Measurements from ENCODE around the gene LRTM2.
A peak's percentile ranks its signal among the peaks of the same experiment; 100 is the strongest.

LRTM2 gene

DNA sequence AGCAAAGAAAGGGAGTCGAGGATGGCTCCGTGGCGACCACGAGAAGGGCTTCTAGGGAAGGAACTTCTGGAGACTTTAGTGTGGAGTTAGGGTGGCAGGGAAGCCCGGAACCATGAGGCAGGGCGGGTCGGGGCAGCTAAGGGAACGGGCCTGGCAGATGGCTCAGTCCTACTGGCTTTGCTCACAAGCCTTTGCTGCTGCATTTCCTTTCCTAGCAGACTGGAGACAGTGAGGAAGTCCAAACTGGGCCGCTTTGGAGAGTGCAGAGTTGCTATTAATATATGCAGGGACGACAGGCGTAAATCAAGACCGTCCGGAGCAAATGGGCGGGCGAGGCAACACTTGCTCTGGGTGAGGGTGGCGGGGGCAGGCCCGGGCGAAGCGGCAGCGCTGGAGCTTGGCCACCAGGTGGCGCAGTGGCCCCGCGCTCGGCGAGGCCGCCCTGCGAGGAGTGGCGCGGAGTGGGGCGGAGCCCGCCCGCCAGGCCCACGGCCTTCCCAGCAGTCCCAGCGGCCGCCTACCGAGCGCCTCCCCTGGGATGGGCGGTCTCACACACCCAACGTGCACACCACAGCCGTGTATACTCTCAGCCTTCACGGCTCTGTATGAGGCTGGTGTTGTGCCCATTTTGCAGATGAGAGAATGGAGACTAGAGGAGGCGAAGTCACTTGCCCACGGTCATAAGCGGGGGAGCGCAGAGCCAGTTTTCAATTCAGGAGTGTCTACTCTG is 24.4 kb upstream of the LRTM2 start:
- H3K36me3 Mint-ChIP-seq (ENCODE audit: low read depth), result no peaks in the 10 kb centered on the region
- H3K27me3 Mint-ChIP-seq (ENCODE audit: low read depth, poor library complexity), result peaks cover 23% of the 10 kb centered on the region
- DNase-seq, result peak; percentile 92
- H3K4me1 Mint-ChIP-seq, result peaks cover 60% of the 10 kb centered on the region
- no peaks in the 10 kb centered on the region for H3K9me3 Mint-ChIP-seq
- TF ChIP-seq, protein P1, sequence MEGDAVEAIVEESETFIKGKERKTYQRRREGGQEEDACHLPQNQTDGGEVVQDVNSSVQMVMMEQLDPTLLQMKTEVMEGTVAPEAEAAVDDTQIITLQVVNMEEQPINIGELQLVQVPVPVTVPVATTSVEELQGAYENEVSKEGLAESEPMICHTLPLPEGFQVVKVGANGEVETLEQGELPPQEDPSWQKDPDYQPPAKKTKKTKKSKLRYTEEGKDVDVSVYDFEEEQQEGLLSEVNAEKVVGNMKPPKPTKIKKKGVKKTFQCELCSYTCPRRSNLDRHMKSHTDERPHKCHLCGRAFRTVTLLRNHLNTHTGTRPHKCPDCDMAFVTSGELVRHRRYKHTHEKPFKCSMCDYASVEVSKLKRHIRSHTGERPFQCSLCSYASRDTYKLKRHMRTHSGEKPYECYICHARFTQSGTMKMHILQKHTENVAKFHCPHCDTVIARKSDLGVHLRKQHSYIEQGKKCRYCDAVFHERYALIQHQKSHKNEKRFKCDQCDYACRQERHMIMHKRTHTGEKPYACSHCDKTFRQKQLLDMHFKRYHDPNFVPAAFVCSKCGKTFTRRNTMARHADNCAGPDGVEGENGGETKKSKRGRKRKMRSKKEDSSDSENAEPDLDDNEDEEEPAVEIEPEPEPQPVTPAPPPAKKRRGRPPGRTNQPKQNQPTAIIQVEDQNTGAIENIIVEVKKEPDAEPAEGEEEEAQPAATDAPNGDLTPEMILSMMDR (IDR thresholded peaks at IDR 0.05), result peak; percentile 89
- H3K27ac Mint-ChIP-seq, result no peak overlapping the region
- H3K4me3 Mint-ChIP-seq, result peak overlapping the region; percentile 74

DNA sequence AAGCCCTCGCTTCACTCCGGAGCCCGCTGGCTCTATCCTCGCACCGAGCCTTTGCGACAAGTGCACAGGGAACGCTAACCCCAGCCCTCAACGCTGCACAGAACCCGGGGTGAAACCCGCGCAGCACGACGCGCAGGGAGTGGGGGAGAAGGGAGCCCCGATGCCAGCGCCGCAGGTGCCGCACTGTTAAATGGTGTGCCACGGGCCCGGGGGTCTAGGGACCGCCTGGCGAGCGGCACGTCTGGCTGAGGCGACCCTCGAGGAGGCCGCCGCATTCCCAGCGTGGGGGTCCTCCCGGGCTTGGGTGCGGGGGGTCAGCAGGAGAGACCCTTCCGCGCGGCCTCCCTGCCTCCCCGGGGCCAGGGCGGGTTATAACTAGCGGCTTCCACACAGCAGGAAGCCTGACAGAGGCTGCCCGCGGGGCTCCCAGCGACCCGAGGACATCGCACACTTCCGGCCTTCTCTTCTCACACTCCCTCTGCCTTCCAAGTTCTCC is 23.8 kb upstream of the LRTM2 start:
- no peak for DNase-seq
- Mint-ChIP-seq H3K36me3 (ENCODE audit: low read depth) (no peaks in the 10 kb centered on the region), H3K4me1 (peaks cover 61% of the 10 kb centered on the region), H3K4me3 (no peak overlapping the region), H3K27ac (no peak overlapping the region), H3K9me3 (no peaks in the 10 kb centered on the region), H3K27me3 (ENCODE audit: low read depth, poor library complexity) (peaks cover 26% of the 10 kb centered on the region)
- TF ChIP-seq, protein P1 (IDR thresholded peaks at IDR 0.05), result no peak

DNA sequence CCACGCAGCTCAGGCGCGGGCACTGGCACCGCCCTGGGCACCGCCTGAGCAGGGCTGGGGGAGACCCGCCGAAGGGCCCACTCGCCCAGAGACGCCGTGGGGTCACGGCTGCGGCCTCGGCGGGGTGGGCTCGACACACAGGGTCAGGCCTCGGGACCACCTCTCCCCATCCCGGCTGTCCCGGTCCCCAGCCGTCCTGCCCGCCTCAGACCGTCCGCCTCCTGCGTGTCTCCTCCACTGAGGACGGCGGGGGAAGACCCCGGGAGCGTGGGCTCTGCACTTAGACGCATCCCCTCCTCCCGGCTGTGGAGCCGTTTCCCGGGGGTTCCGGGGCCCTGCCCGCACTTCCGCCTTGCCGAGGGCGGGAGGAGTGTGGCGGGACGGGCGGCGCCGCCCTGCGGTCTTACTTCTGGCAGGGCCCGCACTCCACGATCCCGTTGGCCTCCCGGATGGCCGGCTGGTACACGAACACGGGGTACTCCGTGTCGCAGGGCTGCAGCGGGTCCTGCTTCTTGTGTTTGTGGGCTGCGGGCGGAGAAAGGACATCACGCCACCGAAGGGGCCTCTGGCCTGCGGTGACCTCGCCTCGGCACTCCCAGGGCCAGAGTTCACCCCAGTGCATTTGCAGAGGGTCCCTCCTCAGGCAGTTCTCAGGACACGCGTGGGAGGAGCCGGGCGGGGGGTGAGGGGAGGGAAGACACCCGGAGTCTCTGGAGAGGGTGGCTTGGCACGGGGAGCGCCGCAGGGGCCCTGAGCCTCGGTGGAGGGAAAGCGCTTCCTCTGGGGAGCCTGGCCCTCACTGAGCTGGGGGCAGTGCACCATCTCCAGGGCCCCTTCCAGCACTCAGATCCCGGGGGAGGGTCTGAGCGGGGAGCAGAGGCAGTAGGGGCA is 23.1 kb upstream of the LRTM2 start:
- Mint-ChIP-seq H3K27me3 (ENCODE audit: low read depth, poor library complexity) (peaks cover 24% of the 10 kb centered on the region), H3K27ac (no peak overlapping the region), H3K9me3 (no peaks in the 10 kb centered on the region), H3K36me3 (ENCODE audit: low read depth) (no peaks in the 10 kb centered on the region), H3K4me1 (peaks cover 62% of the 10 kb centered on the region), H3K4me3 (no peak overlapping the region)
- TF ChIP-seq, protein P1 (IDR thresholded peaks at IDR 0.05), result no peak
- DNase-seq, result no peak

DNA sequence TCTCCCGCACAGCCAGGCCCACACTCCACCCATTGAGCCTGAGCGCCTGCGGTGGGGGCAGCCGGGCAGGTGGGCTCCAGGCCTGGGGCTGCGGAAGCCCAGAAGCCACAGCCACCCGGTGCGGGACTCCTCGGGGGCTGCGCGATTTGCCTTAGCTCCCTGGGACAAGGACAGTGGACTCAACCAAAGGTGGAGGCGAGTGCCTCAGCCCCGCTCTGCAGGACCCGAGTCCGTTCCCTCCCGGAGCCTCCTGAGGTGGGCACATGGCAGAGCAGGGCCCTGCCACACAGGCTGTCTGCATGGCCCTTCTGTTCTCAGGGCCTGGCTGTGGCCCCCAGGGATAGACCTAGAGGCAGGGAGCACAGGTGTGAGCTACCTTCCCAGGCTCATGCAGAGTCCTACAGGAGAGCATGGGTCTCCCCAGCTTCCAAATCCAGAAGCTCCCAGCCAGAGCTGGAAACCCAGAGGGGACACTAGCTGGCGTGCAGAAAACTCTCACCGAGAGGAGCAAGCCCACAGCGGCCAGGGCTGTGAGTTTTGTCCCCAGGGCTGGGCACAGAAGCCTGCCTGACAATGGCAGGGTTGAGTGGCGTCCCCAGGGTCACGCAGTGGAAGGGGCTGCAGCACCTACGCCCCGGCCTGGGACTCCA is 22.2 kb upstream of the LRTM2 start:
- Mint-ChIP-seq H3K27me3 (ENCODE audit: low read depth, poor library complexity) (peaks cover 25% of the 10 kb centered on the region), H3K27ac (no peak overlapping the region), H3K36me3 (ENCODE audit: low read depth) (no peaks in the 10 kb centered on the region), H3K4me3 (no peak overlapping the region), H3K9me3 (no peaks in the 10 kb centered on the region), H3K4me1 (peaks cover 55% of the 10 kb centered on the region)
- TF ChIP-seq, protein P1 (IDR thresholded peaks at IDR 0.05), result no peak
- DNase-seq, result no peak

DNA sequence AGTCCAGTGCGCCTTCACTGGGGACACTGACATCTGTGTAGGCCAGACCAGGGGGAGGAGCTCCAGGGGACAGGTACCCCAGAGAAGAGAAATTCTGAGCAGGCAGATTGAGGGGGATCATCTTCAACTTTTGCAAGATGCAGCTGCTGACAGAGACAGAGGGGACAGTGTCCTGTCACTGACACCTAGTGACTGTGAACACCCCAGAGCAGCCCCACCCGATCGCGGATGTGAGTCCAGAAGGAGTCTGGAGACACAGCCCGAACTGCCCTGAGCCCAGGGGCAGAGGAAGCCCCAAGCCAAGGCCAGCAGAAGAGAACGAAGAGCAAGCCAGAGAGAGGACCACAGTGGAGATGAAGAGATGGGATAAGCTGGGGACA is 21.7 kb upstream of the LRTM2 start:
- H3K36me3 Mint-ChIP-seq (ENCODE audit: low read depth), result no peaks in the 10 kb centered on the region
- H3K27ac Mint-ChIP-seq, result no peak overlapping the region
- peaks cover 23% of the 10 kb centered on the region for H3K27me3 Mint-ChIP-seq (ENCODE audit: low read depth, poor library complexity)
- H3K4me1 Mint-ChIP-seq, result peaks cover 50% of the 10 kb centered on the region
- no peak for DNase-seq
- no peaks in the 10 kb centered on the region for H3K9me3 Mint-ChIP-seq
- H3K4me3 Mint-ChIP-seq, result no peak overlapping the region
- TF ChIP-seq, protein P1 (IDR thresholded peaks at IDR 0.05), result no peak
